Neuronal stem cell (in vitro differentiated cells): ENCODE results near the gene CCDC97.

Source experiments
- DNase-seq: peaks from one replicate; pipeline ENCODE4 v3.0.0-alpha.2; 2013; ENCODE audit warnings: low spot score
- H2AFZ ChIP-seq: one replicate; pipeline ENCODE4 v1.6.1; 2013; ENCODE audit warnings: mild to moderate bottlenecking, low read length, inconsistent platforms
- H2AK5ac ChIP-seq: 2 replicates; pipeline ENCODE4 v1.6.1; 2013; ENCODE audit warnings: low read depth, mild to moderate bottlenecking, inconsistent platforms, low read length, moderate library complexity, mixed read lengths
- H2BK120ac ChIP-seq: 2 replicates; pipeline ENCODE4 v1.6.1; 2013; ENCODE audit warnings: low read depth, mild to moderate bottlenecking, inconsistent platforms, low read length, moderate library complexity, mixed read lengths
- H2BK12ac ChIP-seq: one replicate; pipeline ENCODE4 v1.6.1; 2013; ENCODE audit warnings: low read length, inconsistent platforms
- H2BK15ac ChIP-seq: 2 replicates; pipeline ENCODE4 v1.6.1; 2013; ENCODE audit warnings: mild to moderate bottlenecking, low read length, inconsistent platforms, mixed read lengths
- H2BK5ac ChIP-seq: one replicate; pipeline ENCODE4 v1.6.1; 2013; ENCODE audit warnings: inconsistent platforms, mild to moderate bottlenecking, low read length, moderate library complexity
- H3K14ac ChIP-seq: one replicate; pipeline ENCODE4 v1.6.1; 2013; ENCODE audit warnings: low read length, inconsistent platforms
- H3K18ac ChIP-seq: 2 replicates; pipeline ENCODE4 v1.6.1; 2013; ENCODE audit warnings: low read length, inconsistent platforms
- H3K23ac ChIP-seq: 2 replicates; pipeline ENCODE4 v1.6.1; 2013; ENCODE audit warnings: low read depth, mild to moderate bottlenecking, mixed read lengths, low read length, inconsistent platforms; ENCODE audit not compliant: poor library complexity
- H3K27ac ChIP-seq: replicated peaks from 3 replicates; pipeline ENCODE4 v1.5.1; 2013; ENCODE audit warnings: low read length, inconsistent platforms
- H3K27me3 ChIP-seq, 3 experiments: 2 replicates each; pipeline ENCODE4 v1.6.1; 2013; ENCODE audit warnings: low read length in 3 of 3, mild to moderate bottlenecking in 2 of 3, inconsistent platforms in 1 of 3, low read depth in 1 of 3, mixed read lengths in 1 of 3, moderate library complexity in 1 of 3; ENCODE audit not compliant: control insufficient read depth in 3 of 3, insufficient read depth in 3 of 3
- H3K36me3 ChIP-seq, 2 donors: replicated peaks in 1 of 2; 2 replicates each; pipeline ENCODE4 v1.6.1; 2013; ENCODE audit warnings: low read length in 2 of 2; ENCODE audit not compliant: control insufficient read depth in 2 of 2, insufficient read depth in 2 of 2
- H3K4ac ChIP-seq: 2 replicates; pipeline ENCODE4 v1.6.1; 2013; ENCODE audit warnings: inconsistent platforms, mild to moderate bottlenecking, low read length, moderate library complexity
- H3K4me1 ChIP-seq, 2 donors: 1 replicate in 1 of 2; 2 replicates in 1 of 2; pipeline ENCODE4 v1.6.1; 2013; ENCODE audit warnings: low read length in 2 of 2, low read depth in 1 of 2; ENCODE audit not compliant: control insufficient read depth in 2 of 2, insufficient read depth in 1 of 2
- H3K4me2 ChIP-seq: one replicate; pipeline ENCODE4 v1.6.1; 2013; ENCODE audit warnings: mild to moderate bottlenecking, low read length, inconsistent platforms; ENCODE audit not compliant: insufficient read depth, poor library complexity, severe bottlenecking
- H3K4me3 ChIP-seq, 2 donors: 2 replicates each; pipeline ENCODE4 v1.5.1; 2013; ENCODE audit warnings: low read length in 2 of 2, mild to moderate bottlenecking in 2 of 2, inconsistent platforms in 1 of 2, moderate library complexity in 1 of 2
- H3K79me1 ChIP-seq: one replicate; pipeline ENCODE4 v1.6.1; 2013; ENCODE audit warnings: low read depth, mild to moderate bottlenecking, inconsistent platforms, low read length, moderate library complexity
- H3K9ac ChIP-seq: one replicate; pipeline ENCODE4 v1.6.1; 2013; ENCODE audit warnings: mild to moderate bottlenecking, low read depth, low read length, inconsistent platforms; ENCODE audit not compliant: poor library complexity
- H3K9me3 ChIP-seq, 2 donors: replicated peaks in 1 of 2; 2 replicates each; pipeline versions ENCODE3 to v1.6.1; 2013; ENCODE audit warnings: low read length in 2 of 2, mild to moderate bottlenecking in 2 of 2, inconsistent platforms in 1 of 2, low read depth in 1 of 2, mixed read lengths in 1 of 2, moderate library complexity in 1 of 2; ENCODE audit not compliant: control insufficient read depth in 2 of 2, insufficient read depth in 1 of 2
- H4K8ac ChIP-seq: one replicate; pipeline ENCODE4 v1.6.1; 2013; ENCODE audit warnings: low read depth, mild to moderate bottlenecking, inconsistent platforms, low read length, moderate library complexity
- H4K91ac ChIP-seq: one replicate; pipeline ENCODE4 v1.6.1; 2013; ENCODE audit warnings: low read length, low read depth, mild to moderate bottlenecking, inconsistent platforms; ENCODE audit not compliant: poor library complexity
- WGBS, 2 donors: extraction: QIAGEN DNeasy Blood & Tissue Kit; methylation state at CpG; one replicate each; pipeline ENCODE4 v1.1.7; 2013; ENCODE audit warnings: missing lambda C conversion rate in 2 of 2, mixed read lengths in 1 of 2; ENCODE audit not compliant: insufficient read length in 2 of 2, insufficient replicate concordance in 1 of 2; ENCODE audit errors: extremely low coverage in 2 of 2; 5-methylcytosine and 5-hydroxymethylcytosine counted together

CCDC97 gene

GRCh38 chr19:41364524-41365391 is 54.8 kb downstream of the CCDC97 start:
- no peaks in the 10 kb centered on the region for H3K27me3 ChIP-seq
- no peak overlapping the region for H2BK15ac ChIP-seq
- no peak overlapping the region for H4K8ac ChIP-seq
- no peak overlapping the region for H4K91ac ChIP-seq
- no peak overlapping the region for H2BK120ac ChIP-seq
- H3K4me3 ChIP-seq, result peak overlapping the region; percentile 75 to 83
- peaks cover 8% of the 10 kb centered on the region for H3K79me1 ChIP-seq
- DNase-seq, result no peak
- H2BK5ac ChIP-seq, result no peak overlapping the region
- H3K9ac ChIP-seq, result peak overlapping the region; percentile 51
- peaks cover 0 to 16% of the 10 kb centered on the region in 2 donors for H3K36me3 ChIP-seq
- no CpG with 5 or more reads among the region's 14 CpGs for WGBS, 2 donors
- peak overlapping the region; percentile 45 for H3K4me2 ChIP-seq
- no peak overlapping the region for H3K23ac ChIP-seq
- H2AK5ac ChIP-seq, result no peak overlapping the region
- peak overlapping the region; percentile 94 for H2AFZ ChIP-seq
- H3K4me1 ChIP-seq, result peaks cover 4 to 5% of the 10 kb centered on the region in 2 donors
- peak overlapping the region; percentile 20 for H3K27ac ChIP-seq
- H3K4ac ChIP-seq, result no peak overlapping the region
- H3K18ac ChIP-seq, result peak overlapping the region; percentile 6
- no peak overlapping the region for H3K14ac ChIP-seq
- no peak overlapping the region for H2BK12ac ChIP-seq
- H3K9me3 ChIP-seq, result no peaks in the 10 kb centered on the region

GRCh38 chr19:41366089-41366488 is 56.1 kb downstream of the CCDC97 start:
- no CpG with 5 or more reads among the region's 1 CpG for WGBS, 2 donors
- Histone ChIP-seq H3K27ac (no peak overlapping the region), H3K36me3 (peaks cover 0 to 13% of the 10 kb centered on the region in 2 donors), H2BK12ac (no peak overlapping the region), H3K9ac (no peak overlapping the region), H2AK5ac (no peak overlapping the region), H2BK120ac (no peak overlapping the region), H4K8ac (no peak overlapping the region), H3K9me3 (no peaks in the 10 kb centered on the region), H3K4me3 (no peak overlapping the region), H2AFZ (no peak overlapping the region), H3K23ac (no peak overlapping the region), H3K4me1 (peaks cover 4 to 5% of the 10 kb centered on the region in 2 donors), H4K91ac (no peak overlapping the region), H3K27me3 (no peaks in the 10 kb centered on the region), H3K14ac (no peak overlapping the region), H3K79me1 (peaks cover 8% of the 10 kb centered on the region), H2BK5ac (no peak overlapping the region), H3K4ac (no peak overlapping the region), H2BK15ac (no peak overlapping the region), H3K4me2 (no peak overlapping the region), H3K18ac (no peak overlapping the region)
- no peak for DNase-seq

GRCh38 chr19:41367848-41368301 is 57.9 kb downstream of the CCDC97 start:
- Histone ChIP-seq H3K4ac (no peak overlapping the region), H2BK15ac (no peak overlapping the region), H2BK5ac (no peak overlapping the region), H4K91ac (no peak overlapping the region), H2AFZ (no peak overlapping the region), H3K4me1 (peaks cover 4 to 5% of the 10 kb centered on the region in 2 donors), H3K4me3 (no peak overlapping the region), H3K14ac (no peak overlapping the region), H2BK12ac (no peak overlapping the region), H2AK5ac (no peak overlapping the region), H2BK120ac (no peak overlapping the region), H3K9me3 (no peaks in the 10 kb centered on the region), H3K23ac (no peak overlapping the region), H3K79me1 (peaks cover 8% of the 10 kb centered on the region), H3K9ac (no peak overlapping the region), H3K4me2 (no peak overlapping the region), H3K18ac (no peak overlapping the region), H3K27me3 (no peaks in the 10 kb centered on the region), H3K27ac (no peak overlapping the region), H4K8ac (no peak overlapping the region), H3K36me3 (peaks cover 0 to 8% of the 10 kb centered on the region in 2 donors)
- WGBS, 2 donors, result no CpG with 5 or more reads among the region's 6 CpGs
- DNase-seq, result no peak

GRCh38 chr19:41369769-41370168 is 59.8 kb downstream of the CCDC97 start:
- Histone ChIP-seq H2AFZ (no peak overlapping the region), H3K27ac (no peak overlapping the region), H3K18ac (no peak overlapping the region), H4K91ac (no peak overlapping the region), H4K8ac (no peak overlapping the region), H2AK5ac (no peak overlapping the region), H3K27me3 (no peaks in the 10 kb centered on the region), H2BK12ac (no peak overlapping the region), H2BK5ac (no peak overlapping the region), H3K4me1 (no peaks in the 10 kb centered on the region), H3K4ac (no peak overlapping the region), H3K23ac (no peak overlapping the region), H3K14ac (no peak overlapping the region), H3K9me3 (no peaks in the 10 kb centered on the region), H2BK120ac (no peak overlapping the region), H2BK15ac (no peak overlapping the region), H3K4me2 (no peak overlapping the region), H3K9ac (no peak overlapping the region), H3K79me1 (peaks cover 8% of the 10 kb centered on the region), H3K36me3 (peaks cover 0 to 8% of the 10 kb centered on the region in 2 donors), H3K4me3 (no peak overlapping the region)
- no peak for DNase-seq
- WGBS, 2 donors, result no CpG with 5 or more reads among the region's 2 CpGs
